A549 (cell line): ENCODE measurements around the gene BCAP31. TPM values are rescaled to one million over a fixed set of nuclear protein-coding genes. Genes with fewer than 3 reads are reported as not detected.
"Not testable (repeated sequence)": the region's sequence is repeated elsewhere in the genome, so short reads cannot be mapped to it uniquely, and the experiment has no call there.

ENCODE experiments used
- ATAC-seq, 2 experiments: fragments of 200-7000 bp in 1 of 2; fragments of >200 bp in 1 of 2; cut with Nextera tagmentation in 1 of 2; cut with Tn5 transposase in 1 of 2; 3 replicates each; pipeline versions ENCODE4 v1.8.0 to v1.9.1; 2018 to 2020; ENCODE audit warnings: mild to moderate bottlenecking in 1 of 2, moderate library complexity in 1 of 2
- CTCF ChIA-PET: fragments of 300-600 bp; sonication (Branson Sonifier 250); formaldehyde crosslinking; extraction: SDS; loops from one replicate; lab custom pipeline; 2021; ENCODE audit warnings: antibody characterized with exemption, inconsistent platforms; lab: Yijun Ruan, JAX
- POLR2A ChIA-PET: fragments of 350-600 bp; formaldehyde crosslinking; extraction: SDS; loops from one replicate; lab custom pipeline; 2021; ENCODE audit warnings: antibody characterized with exemption, inconsistent platforms; lab: Yijun Ruan, JAX
- DNase-seq, 2 experiments: peaks; one replicate each; pipeline versions ENCODE4 v3.0.0 to v3.0.0-alpha.2; 2011 to 2016; ENCODE audit warnings: low read depth in 1 of 2, low spot score in 1 of 2
- FAIRE-seq: peaks from 2 replicates; lab custom pipeline; 2011; peaks lifted over from hg19 to GRCh38; lab: Jason Lieb, UNC
- H3K27ac ChIP-seq, 2 experiments: fragments of >200 bp; sonication (Bioruptor Twin); formaldehyde crosslinking; 3 replicates each; pipeline ENCODE4 v1.5.1; 2016 to 2017
- H3K4me1 ChIP-seq: fragments of >200 bp; sonication (Bioruptor Twin); formaldehyde crosslinking; 3 replicates; pipeline ENCODE4 v1.6.1; 2016
- H3K4me2 ChIP-seq: fragments of >200 bp; sonication (Bioruptor Twin); formaldehyde crosslinking; 3 replicates; pipeline ENCODE4 v1.6.1; 2016
- H3K4me3 ChIP-seq: fragments of >200 bp; sonication (Bioruptor Twin); formaldehyde crosslinking; 3 replicates; pipeline ENCODE4 v1.5.1; 2016
- H3K9me3 ChIP-seq: fragments of >200 bp; sonication (Bioruptor Twin); formaldehyde crosslinking; 3 replicates; pipeline ENCODE4 v1.6.1; 2016
- BHLHE40 ChIP-seq: IDR thresholded peaks from 2 replicates; pipeline ENCODE4 v1.6.1; 2012; ENCODE audit warnings: low read depth, low read length, inconsistent platforms
- CBX8 ChIP-seq: fragments of 200-600 bp; sonication (generic); IDR thresholded peaks from 2 replicates; pipeline ENCODE4 v1.6.1; 2016
- FOSB ChIP-seq: fragments of 250-450 bp; sonication (Bioruptor Pico); IDR thresholded peaks from 2 replicates; pipeline ENCODE4 v1.5.0; 2020; ENCODE audit warnings: mild to moderate bottlenecking, moderate library complexity
- FOSL2 ChIP-seq, 2 experiments: fragments of 450-650 bp in 1 of 2; fragments of >200 bp in 1 of 2; sonication (Bioruptor Twin) in 1 of 2; formaldehyde crosslinking; IDR thresholded peaks; 2 replicates each; pipeline versions ENCODE4 v1.5.0 to v1.6.1; 2016 to 2020; ENCODE audit warnings: mild to moderate bottlenecking in 1 of 2, moderate library complexity in 1 of 2
- FOXS1 ChIP-seq: fragments of 250-450 bp; sonication (Bioruptor Pico); IDR thresholded peaks from 2 replicates; pipeline ENCODE4 v1.5.0; 2020; ENCODE audit warnings: mild to moderate bottlenecking, moderate library complexity
- HDAC2 ChIP-seq: fragments of 200-600 bp; sonication (generic); IDR thresholded peaks from 2 replicates; pipeline ENCODE4 v1.6.1; 2016
- JUNB ChIP-seq: fragments of >200 bp; sonication (Bioruptor Twin); formaldehyde crosslinking; IDR thresholded peaks from 2 replicates; pipeline ENCODE4 v1.6.1; 2016
- KDM1A ChIP-seq: fragments of 200-600 bp; sonication (generic); IDR thresholded peaks from 2 replicates; pipeline ENCODE4 v1.6.1; 2016; ENCODE audit warnings: low read depth, mild to moderate bottlenecking
- MAFK ChIP-seq: fragments of 450-650 bp; IDR thresholded peaks from 2 replicates; pipeline ENCODE4 v1.6.1; 2014; ENCODE audit not compliant: partially characterized antibody
- MYC ChIP-seq: IDR thresholded peaks from 2 replicates; pipeline ENCODE4 v1.6.1; 2012; ENCODE audit warnings: mild to moderate bottlenecking, inconsistent platforms, low read length, improper control_type of control experiment, borderline replicate concordance
- NFE2L2 ChIP-seq: fragments of 150-350 bp; conservative IDR thresholded peaks from 2 replicates; pipeline ENCODE4 v1.6.1; 2014; ENCODE audit warnings: low read length
- POLR2A ChIP-seq: IDR thresholded peaks from 2 replicates; pipeline ENCODE4 v1.6.1; 2012; ENCODE audit warnings: mild to moderate bottlenecking, low read length
- RARB ChIP-seq: fragments of 250-450 bp; sonication (Bioruptor Pico); IDR thresholded peaks from 2 replicates; pipeline ENCODE4 v1.8.0; 2021; ENCODE audit warnings: mild to moderate bottlenecking, moderate library complexity
- RNF2 ChIP-seq: fragments of 200-600 bp; sonication (generic); IDR thresholded peaks from 2 replicates; pipeline ENCODE4 v1.6.1; 2016; ENCODE audit warnings: low read depth, mild to moderate bottlenecking, antibody characterized with exemption, moderate library complexity, borderline replicate concordance
- TP53 ChIP-seq: fragments of 250-450 bp; sonication (Bioruptor Pico); IDR thresholded peaks from 2 replicates; pipeline ENCODE4 v1.5.0; 2021; ENCODE audit warnings: mild to moderate bottlenecking, moderate library complexity
- WGBS: methylation state at CpG from one replicate; pipeline ENCODE4 v1.1.6; 2017; ENCODE audit errors: missing lambda C conversion rate; 5-methylcytosine and 5-hydroxymethylcytosine counted together
- polyA plus RNA-seq, 4 experiments: library from polyadenylated mRNA; depleted of rRNA in 3 of 4; stranded (reverse); fragments of >200 nt; fragmentation: RNase III in 1 of 4; extraction: RNeasy Plus Mini Kit Qiagen cat#74134 plus additional on column Dnase treatment in 1 of 4; gene quantifications; 2 replicates in 3 of 4; 3 replicates in 1 of 4; pipeline ENCODE4 v1.2.3, GENCODE V29; 2011 to 2017
- TF ChIP-seq, protein P1 (sequence below): fragments of >200 bp; sonication (Bioruptor Twin); formaldehyde crosslinking; IDR thresholded peaks from 3 replicates; pipeline ENCODE4 v1.5.1; 2016
- TF ChIP-seq, protein P2 (sequence below): fragments of 250-450 bp; sonication (Bioruptor Pico); IDR thresholded peaks from 2 replicates; pipeline ENCODE4 v1.5.0; 2020; ENCODE audit warnings: low read depth, mild to moderate bottlenecking, moderate library complexity
- TF ChIP-seq, protein P3 (sequence below): fragments of 450-650 bp; IDR thresholded peaks from 2 replicates; pipeline ENCODE4 v1.6.1; 2014; ENCODE audit warnings: antibody characterized with exemption

Gene BCAP31
- polyA plus RNA-seq, 2 of the 4 experiments (the other 2 are of a cell fraction) = 217 to 349 TPM

DNA sequence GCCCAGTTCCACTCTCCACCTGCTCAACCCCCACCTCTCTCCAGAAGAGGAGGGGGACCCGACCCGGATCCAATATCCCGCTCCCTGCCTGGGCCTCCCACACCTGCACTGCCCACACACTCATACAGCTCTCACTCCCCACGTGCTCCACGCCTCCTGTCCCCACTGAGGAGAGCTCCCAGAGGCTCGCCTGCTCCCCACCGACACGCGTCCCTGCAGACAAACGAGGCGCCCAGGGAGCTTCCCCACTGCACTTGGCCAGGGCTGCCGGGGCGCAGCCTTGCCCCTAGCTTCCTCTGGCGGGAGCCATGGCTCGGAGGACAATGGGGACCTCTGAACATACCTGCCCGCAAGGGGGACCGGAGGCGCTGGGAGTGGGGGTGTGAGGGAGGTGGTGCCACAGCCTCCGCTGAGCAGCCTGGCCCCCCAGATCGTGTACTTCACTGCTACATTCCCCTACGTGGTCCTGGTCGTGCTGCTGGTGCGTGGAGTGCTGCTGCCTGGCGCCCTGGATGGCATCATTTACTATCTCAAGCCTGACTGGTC lies 31.5 kb downstream of the BCAP31 start:
- Histone ChIP-seq H3K4me2 (no peak overlapping the region), H3K27ac (no peak overlapping the region), H3K4me1 (peaks cover 7% of the 10 kb centered on the region; the same call in 2 of the 3 replicates), H3K9me3 (no peaks in the 10 kb centered on the region), H3K4me3 (no peak overlapping the region)
- CTCF ChIA-PET = interaction anchor here (2.6 kb wide), 1 partner anchor 15 kb away, joined by 9 read pairs; no protein-coding TSS in a partner anchor
- 86% methylated on average over 5 of the region's 24 CpGs for WGBS
- DNase-seq = no peak
- POLR2A ChIA-PET = no interaction called here
- TF ChIP-seq TP53 (no peak), POLR2A (no peak)
- no peak for FAIRE-seq
- no peak; a peak in 1 of 6 replicates for ATAC-seq

DNA sequence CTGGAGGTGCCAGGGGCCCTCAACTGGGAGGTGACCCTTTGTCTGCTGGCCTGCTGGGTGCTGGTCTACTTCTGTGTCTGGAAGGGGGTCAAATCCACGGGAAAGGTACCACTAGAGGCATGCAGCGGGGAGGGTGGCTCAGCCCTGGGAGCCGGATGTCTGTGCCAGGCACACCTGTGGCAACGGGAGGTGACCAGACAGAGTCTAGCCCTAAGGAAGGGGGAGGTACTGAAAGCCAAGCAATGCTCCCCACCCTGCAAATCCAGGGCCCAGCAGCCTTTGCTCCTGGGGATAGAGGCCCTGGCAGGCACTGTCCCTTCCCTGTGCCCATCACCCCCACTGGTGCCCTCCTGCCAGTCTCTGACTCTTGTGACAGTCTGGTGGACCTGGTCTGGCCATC lies 32.2 kb downstream of the BCAP31 start:
- Histone ChIP-seq H3K9me3 (no peaks in the 10 kb centered on the region), H3K4me3 (no peak overlapping the region), H3K27ac (no peak overlapping the region), H3K4me2 (no peak overlapping the region), H3K4me1 (peaks cover 9% of the 10 kb centered on the region)
- FAIRE-seq = no peak
- ATAC-seq = no peak
- no peak for TF ChIP-seq MAFK
- TF ChIP-seq RNF2 = no peak
- TF ChIP-seq NFE2L2 = no peak
- TF ChIP-seq CBX8 = no peak
- TF ChIP-seq, protein P1, sequence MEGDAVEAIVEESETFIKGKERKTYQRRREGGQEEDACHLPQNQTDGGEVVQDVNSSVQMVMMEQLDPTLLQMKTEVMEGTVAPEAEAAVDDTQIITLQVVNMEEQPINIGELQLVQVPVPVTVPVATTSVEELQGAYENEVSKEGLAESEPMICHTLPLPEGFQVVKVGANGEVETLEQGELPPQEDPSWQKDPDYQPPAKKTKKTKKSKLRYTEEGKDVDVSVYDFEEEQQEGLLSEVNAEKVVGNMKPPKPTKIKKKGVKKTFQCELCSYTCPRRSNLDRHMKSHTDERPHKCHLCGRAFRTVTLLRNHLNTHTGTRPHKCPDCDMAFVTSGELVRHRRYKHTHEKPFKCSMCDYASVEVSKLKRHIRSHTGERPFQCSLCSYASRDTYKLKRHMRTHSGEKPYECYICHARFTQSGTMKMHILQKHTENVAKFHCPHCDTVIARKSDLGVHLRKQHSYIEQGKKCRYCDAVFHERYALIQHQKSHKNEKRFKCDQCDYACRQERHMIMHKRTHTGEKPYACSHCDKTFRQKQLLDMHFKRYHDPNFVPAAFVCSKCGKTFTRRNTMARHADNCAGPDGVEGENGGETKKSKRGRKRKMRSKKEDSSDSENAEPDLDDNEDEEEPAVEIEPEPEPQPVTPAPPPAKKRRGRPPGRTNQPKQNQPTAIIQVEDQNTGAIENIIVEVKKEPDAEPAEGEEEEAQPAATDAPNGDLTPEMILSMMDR = no peak
- TF ChIP-seq, protein P2, sequence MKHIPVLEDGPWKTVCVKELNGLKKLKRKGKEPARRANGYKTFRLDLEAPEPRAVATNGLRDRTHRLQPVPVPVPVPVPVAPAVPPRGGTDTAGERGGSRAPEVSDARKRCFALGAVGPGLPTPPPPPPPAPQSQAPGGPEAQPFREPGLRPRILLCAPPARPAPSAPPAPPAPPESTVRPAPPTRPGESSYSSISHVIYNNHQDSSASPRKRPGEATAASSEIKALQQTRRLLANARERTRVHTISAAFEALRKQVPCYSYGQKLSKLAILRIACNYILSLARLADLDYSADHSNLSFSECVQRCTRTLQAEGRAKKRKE = no peak
- no peak for TF ChIP-seq RARB (CRISPR knock-in tag)
- TF ChIP-seq FOSL2 (IDR thresholded peaks at IDR 0.05) = no peak
- TF ChIP-seq FOSL2 (CRISPR knock-in tag; IDR thresholded peaks at IDR 0.05) = no peak
- no peak for TF ChIP-seq MYC
- no peak for TF ChIP-seq HDAC2
- TF ChIP-seq FOXS1 = no peak
- TF ChIP-seq, protein P3, sequence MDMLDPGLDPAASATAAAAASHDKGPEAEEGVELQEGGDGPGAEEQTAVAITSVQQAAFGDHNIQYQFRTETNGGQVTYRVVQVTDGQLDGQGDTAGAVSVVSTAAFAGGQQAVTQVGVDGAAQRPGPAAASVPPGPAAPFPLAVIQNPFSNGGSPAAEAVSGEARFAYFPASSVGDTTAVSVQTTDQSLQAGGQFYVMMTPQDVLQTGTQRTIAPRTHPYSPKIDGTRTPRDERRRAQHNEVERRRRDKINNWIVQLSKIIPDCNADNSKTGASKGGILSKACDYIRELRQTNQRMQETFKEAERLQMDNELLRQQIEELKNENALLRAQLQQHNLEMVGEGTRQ = no peak
- ChIA-PET POLR2A (no interaction called here), CTCF (no interaction called here)
- WGBS = 79% methylated on average over 2 of the region's 4 CpGs
- no peak for DNase-seq

DNA sequence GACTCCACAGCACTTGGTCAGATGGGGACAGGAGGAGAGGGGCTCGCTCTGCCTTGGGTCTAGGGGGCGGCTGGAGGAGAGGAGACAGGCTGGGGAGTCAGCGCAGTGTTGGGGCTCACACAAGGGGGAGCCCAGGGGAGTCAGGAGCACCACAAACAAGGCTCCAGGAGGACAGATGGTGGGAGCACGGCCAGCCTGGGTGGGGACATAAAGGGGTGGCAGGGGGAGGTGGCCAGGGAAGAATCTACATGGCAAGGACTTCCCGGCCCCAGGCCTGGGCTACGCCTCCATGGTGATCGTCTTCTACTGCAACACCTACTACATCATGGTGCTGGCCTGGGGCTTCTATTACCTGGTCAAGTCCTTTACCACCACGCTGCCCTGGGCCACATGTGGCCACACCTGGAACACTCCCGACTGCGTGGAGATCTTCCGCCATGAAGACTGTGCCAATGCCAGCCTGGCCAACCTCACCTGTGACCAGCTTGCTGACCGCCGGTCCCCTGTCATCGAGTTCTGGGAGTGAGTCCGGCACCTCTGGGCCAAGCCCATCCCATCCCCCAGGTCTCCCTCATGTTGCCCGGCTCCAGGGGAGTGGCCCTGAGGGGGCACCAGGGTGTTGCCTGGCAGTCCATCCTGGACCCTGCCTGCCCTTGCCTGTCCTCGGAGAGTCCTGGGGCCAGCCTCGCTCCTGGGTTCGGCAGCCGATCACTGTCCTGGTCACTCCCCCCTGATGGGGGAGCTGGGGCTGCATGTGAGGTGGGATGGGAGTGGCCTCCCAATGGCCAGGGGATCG lies 33.0 kb downstream of the BCAP31 start:
- WGBS = 100% methylated on average over 2 of the region's 21 CpGs
- H3K27ac ChIP-seq, H3K4me2 ChIP-seq, DNase-seq, CTCF ChIA-PET, H3K9me3 ChIP-seq, POLR2A ChIA-PET, ATAC-seq, H3K4me3 ChIP-seq, FAIRE-seq: not testable (repeated sequence)
- peaks cover 13% of the 10 kb centered on the region for H3K4me1 ChIP-seq

DNA sequence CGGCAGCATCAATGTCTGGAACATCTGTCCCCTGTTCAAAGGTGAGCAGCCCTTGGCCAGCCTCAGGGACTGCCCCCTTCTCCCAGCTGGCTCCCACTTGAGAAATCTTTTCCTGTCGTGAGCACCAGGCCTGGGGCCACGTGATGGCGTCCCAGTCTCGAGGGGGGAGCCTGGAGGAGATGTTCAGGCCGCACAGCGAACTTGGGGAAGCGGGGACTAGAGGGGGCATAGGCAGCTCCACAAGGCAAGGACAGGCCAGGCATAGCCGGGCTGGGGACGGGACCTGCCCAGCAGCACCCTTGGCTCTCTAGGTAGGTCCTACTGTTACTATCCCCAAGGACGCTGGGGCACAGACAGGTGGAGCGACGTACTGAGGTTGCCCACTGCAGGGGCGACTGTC lies 33.7 kb downstream of the BCAP31 start:
- ChIA-PET CTCF (no interaction called here), POLR2A (no interaction called here)
- FAIRE-seq = no peak
- Histone ChIP-seq H3K4me3 (no peak overlapping the region), H3K27ac (no peak overlapping the region), H3K4me1 (peaks cover 13% of the 10 kb centered on the region), H3K9me3 (no peaks in the 10 kb centered on the region), H3K4me2 (no peak overlapping the region)
- ATAC-seq = no peak
- TF ChIP-seq JUNB = no peak
- TF ChIP-seq FOSB (CRISPR knock-in tag) = no peak
- TF ChIP-seq BHLHE40 = no peak
- TF ChIP-seq POLR2A = no peak
- TF ChIP-seq KDM1A = no peak
- DNase-seq = no peak
- 95% methylated on average over 11 of the region's 14 CpGs for WGBS
